Measurements from ENCODE around the gene TM4SF1. TPM values are rescaled to one million over a fixed set of nuclear protein-coding genes. Genes with fewer than 3 reads are reported as not detected.

The TM4SF1 gene
- total RNA-seq, 1 experiment from 2014 or later: 1,063 TPM

- DNase-seq (ENCODE audit: low read depth, low spot score) (no peak), ATAC-seq (peak; percentile 96)
- peak overlapping the region; percentile 99 for H3K27ac ChIP-seq (ENCODE audit: low read length)
- H3K9me3 ChIP-seq (ENCODE audit: control insufficient read depth, insufficient read depth, low read depth, low read length): peaks cover 14% of the 10 kb centered on the region
- intact Hi-C loops (cut with micrococcal nuclease; ENCODE audit: unreplicated experiment): no loop called here
- H3K4me1 ChIP-seq (ENCODE audit: control insufficient read depth, insufficient read depth, low read length): peaks cover 37% of the 10 kb centered on the region
- in situ Hi-C loops (cut with HindIII; ENCODE audit: low pct_unique_long_range_greater_than_20kb, low sequenced_read_pairs): no loop called here
- no peaks in the 10 kb centered on the region for H3K27me3 ChIP-seq (ENCODE audit: control insufficient read depth, insufficient read depth, low read length)
- no TSS peak for BruUV-seq (replicated peaks)
- 0 out of 2 replicates have a peak, but pooled peaks have one; percentile 36 for TF ChIP-seq TCF7L2 (IDR thresholded peaks at IDR 0.05; ENCODE audit: low read depth, low read length)
- TF ChIP-seq REST (IDR thresholded peaks at IDR 0.05; ENCODE audit: insufficient read depth in 1 of 2, low read depth in 2 of 2, low read length in 1 of 2): peak in 1 of 2 experiments; percentile 31; a peak in 1 of 4 replicates
- TF ChIP-seq CTCF (IDR thresholded peaks at IDR 0.05): no peak
- peak; percentile 93 for TF ChIP-seq POLR2AphosphoS5 (IDR thresholded peaks at IDR 0.05; ENCODE audit: low read depth, low read length)
- CTCF ChIA-PET: interaction anchor here (0.6 kb wide), 1 partner anchor 79 kb away, joined by 3 read pairs; no protein-coding TSS in a partner anchor
- H3K36me3 ChIP-seq (ENCODE audit: control insufficient read depth, insufficient read depth, low read length): no peaks in the 10 kb centered on the region
- POLR2A ChIA-PET: no interaction called here
- no peak overlapping the region for H3K4me3 ChIP-seq (ENCODE audit: low read depth in 2 of 2, low read length in 2 of 2)
Measured at GRCh38 chr3:149401212-149401925, 23.9 kb upstream of the TM4SF1 start.

GRCh38 chr3:149400645-149401044 lies 23.2 kb upstream of the TM4SF1 start:
- H3K4me3 ChIP-seq (ENCODE audit: low read depth in 2 of 2, low read length in 2 of 2): no peak overlapping the region
- no peak for TF ChIP-seq POLR2AphosphoS5 (IDR thresholded peaks at IDR 0.05; ENCODE audit: low read depth, low read length)
- TF ChIP-seq TCF7L2 (IDR thresholded peaks at IDR 0.05; ENCODE audit: low read depth, low read length): no peak
- TF ChIP-seq SIN3A (IDR thresholded peaks at IDR 0.05; ENCODE audit: borderline replicate concordance, insufficient read depth, low read depth, low read length): no peak
- TF ChIP-seq REST (IDR thresholded peaks at IDR 0.05; ENCODE audit: insufficient read depth in 1 of 2, low read depth in 2 of 2, low read length in 1 of 2): no peak
- TF ChIP-seq CTCF (IDR thresholded peaks at IDR 0.05): no peak
- ChIA-PET CTCF (interaction anchor here (0.6 kb wide), 1 partner anchor 79 kb away, joined by 3 read pairs; no protein-coding TSS in a partner anchor), POLR2A (no interaction called here)
- no peaks in the 10 kb centered on the region for H3K27me3 ChIP-seq (ENCODE audit: control insufficient read depth, insufficient read depth, low read length)
- peak overlapping the region; percentile 99 for H3K27ac ChIP-seq (ENCODE audit: low read length)
- H3K36me3 ChIP-seq (ENCODE audit: control insufficient read depth, insufficient read depth, low read length): no peaks in the 10 kb centered on the region
- H3K9me3 ChIP-seq (ENCODE audit: control insufficient read depth, insufficient read depth, low read depth, low read length): peaks cover 14% of the 10 kb centered on the region
- in situ Hi-C loops (cut with HindIII; ENCODE audit: low pct_unique_long_range_greater_than_20kb, low sequenced_read_pairs) (no loop called here), intact Hi-C loops (cut with micrococcal nuclease; ENCODE audit: unreplicated experiment) (no loop called here)
- no TSS peak for BruUV-seq (replicated peaks)
- no peak for ATAC-seq
- no peak for DNase-seq (ENCODE audit: low read depth, low spot score)
- H3K4me1 ChIP-seq (ENCODE audit: control insufficient read depth, insufficient read depth, low read length): peaks cover 39% of the 10 kb centered on the region

Data from Panc1 (cell line).